ENCODE data around the gene COL4A4. TPM values are rescaled to one million over a fixed set of nuclear protein-coding genes. Genes with fewer than 3 reads are reported as not detected.

Gene COL4A4
- total and polyA plus RNA-seq, 4 donors, result 1.4 to 1.8 (median 1.7) TPM

DNA sequence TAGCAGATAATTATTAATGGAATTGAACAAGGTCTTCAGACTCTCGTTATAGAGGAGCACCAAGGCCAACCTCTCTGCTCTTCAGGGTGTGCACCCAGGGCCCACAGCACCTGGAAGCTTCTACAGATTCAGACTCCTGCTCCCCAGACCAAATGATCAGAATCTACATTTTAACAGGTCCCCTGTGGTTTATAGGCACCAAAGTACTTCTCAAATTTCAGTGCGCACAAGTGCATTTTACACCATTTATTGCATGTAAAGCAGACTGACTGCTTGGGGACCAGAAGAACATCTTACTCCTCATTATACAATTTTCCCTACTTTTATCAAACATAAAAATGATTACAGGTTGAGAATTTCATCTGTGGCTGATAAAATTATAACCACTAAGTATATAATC lies 163.9 kb downstream of the COL4A4 start:
- H3K9me3 ChIP-seq (ENCODE audit: control insufficient read depth, insufficient read depth, low read length), result no peaks in the 10 kb centered on the region
- 83% methylated on average over 1 of the region's 2 CpGs for WGBS (ENCODE audit: insufficient coverage)
- H3K4me3 ChIP-seq (ENCODE audit: low read depth, low read length), result no peak overlapping the region
- DNase-seq (ENCODE audit: low read depth in 4 of 6, low spot score in 6 of 6), result no peak
- no peaks in the 10 kb centered on the region for H3K27me3 ChIP-seq (ENCODE audit: control insufficient read depth, insufficient read depth, low read length)
- H3K4me1 ChIP-seq (ENCODE audit: control insufficient read depth, insufficient read depth, low read length), result no peaks in the 10 kb centered on the region
- H3K36me3 ChIP-seq (ENCODE audit: control insufficient read depth, insufficient read depth, low read length), result peaks cover 6% of the 10 kb centered on the region
- H3K27ac ChIP-seq (ENCODE audit: low read depth, low read length), result no peak overlapping the region

- H3K9me3 ChIP-seq (ENCODE audit: control insufficient read depth, insufficient read depth, low read length), result no peaks in the 10 kb centered on the region
- peaks cover 6% of the 10 kb centered on the region for H3K36me3 ChIP-seq (ENCODE audit: control insufficient read depth, insufficient read depth, low read length)
- H3K4me1 ChIP-seq (ENCODE audit: control insufficient read depth, insufficient read depth, low read length), result no peaks in the 10 kb centered on the region
- no peaks in the 10 kb centered on the region for H3K27me3 ChIP-seq (ENCODE audit: control insufficient read depth, insufficient read depth, low read length)
- no CpG with 5 or more reads among the region's 2 CpGs for WGBS (ENCODE audit: insufficient coverage)
- no peak for DNase-seq (ENCODE audit: low read depth in 4 of 6, low spot score in 6 of 6)
- no peak overlapping the region for H3K27ac ChIP-seq (ENCODE audit: low read depth, low read length)
- no peak overlapping the region for H3K4me3 ChIP-seq (ENCODE audit: low read depth, low read length)
Observed at GRCh38 chr2:226999661-227000060, 164.3 kb downstream of the COL4A4 start.

DNA sequence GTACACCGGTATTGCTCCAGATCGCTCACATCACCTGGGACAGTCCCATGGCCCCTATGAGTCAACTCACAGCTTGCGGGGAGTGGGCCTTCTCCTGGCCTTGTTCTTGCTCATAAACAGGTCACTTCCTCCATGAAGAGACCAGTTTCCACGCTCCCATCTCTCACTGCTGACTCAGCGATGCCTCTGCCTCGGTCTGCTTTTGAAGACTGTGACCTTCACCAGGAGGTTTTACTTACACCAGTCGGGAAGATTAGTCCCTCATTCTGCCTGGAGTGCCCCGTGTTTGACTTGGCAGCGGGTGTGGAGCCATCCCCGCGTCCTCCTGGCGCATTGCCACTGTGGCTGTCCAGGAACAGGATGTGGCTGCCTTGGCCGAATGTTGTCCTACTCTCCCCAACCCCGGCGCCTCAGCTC lies 168.4 kb downstream of the COL4A4 start:
- Histone ChIP-seq H3K27me3 (ENCODE audit: control insufficient read depth, insufficient read depth, low read length) (no peaks in the 10 kb centered on the region), H3K9me3 (ENCODE audit: control insufficient read depth, insufficient read depth, low read length) (no peaks in the 10 kb centered on the region), H3K4me1 (ENCODE audit: control insufficient read depth, insufficient read depth, low read length) (no peaks in the 10 kb centered on the region), H3K27ac (ENCODE audit: low read depth, low read length) (peak overlapping the region; percentile 33), H3K4me3 (ENCODE audit: low read depth, low read length) (no peak overlapping the region), H3K36me3 (ENCODE audit: control insufficient read depth, insufficient read depth, low read length) (peaks cover 6% of the 10 kb centered on the region)
- DNase-seq (ENCODE audit: low read depth in 4 of 6, low spot score in 6 of 6), result peak in 1 of 6 donors; percentile 64
- 83% methylated on average over 15 of the region's 15 CpGs for WGBS (ENCODE audit: insufficient coverage)

GRCh38 chr2:226994775-226995174 lies 169.2 kb downstream of the COL4A4 start:
- DNase-seq (ENCODE audit: low read depth in 4 of 6, low spot score in 6 of 6), result no peak
- H3K4me3 ChIP-seq (ENCODE audit: low read depth, low read length), result no peak overlapping the region
- no peaks in the 10 kb centered on the region for H3K27me3 ChIP-seq (ENCODE audit: control insufficient read depth, insufficient read depth, low read length)
- H3K4me1 ChIP-seq (ENCODE audit: control insufficient read depth, insufficient read depth, low read length), result no peaks in the 10 kb centered on the region
- no peaks in the 10 kb centered on the region for H3K9me3 ChIP-seq (ENCODE audit: control insufficient read depth, insufficient read depth, low read length)
- peaks cover 6% of the 10 kb centered on the region for H3K36me3 ChIP-seq (ENCODE audit: control insufficient read depth, insufficient read depth, low read length)
- 85% methylated on average over 2 of the region's 4 CpGs for WGBS (ENCODE audit: insufficient coverage)
- no peak overlapping the region for H3K27ac ChIP-seq (ENCODE audit: low read depth, low read length)

GRCh38 chr2:226993171-226993570 lies 170.8 kb downstream of the COL4A4 start:
- Histone ChIP-seq H3K36me3 (ENCODE audit: control insufficient read depth, insufficient read depth, low read length) (peaks cover 6% of the 10 kb centered on the region), H3K27me3 (ENCODE audit: control insufficient read depth, insufficient read depth, low read length) (no peaks in the 10 kb centered on the region), H3K4me3 (ENCODE audit: low read depth, low read length) (no peak overlapping the region), H3K27ac (ENCODE audit: low read depth, low read length) (no peak overlapping the region), H3K4me1 (ENCODE audit: control insufficient read depth, insufficient read depth, low read length) (no peaks in the 10 kb centered on the region), H3K9me3 (ENCODE audit: control insufficient read depth, insufficient read depth, low read length) (no peaks in the 10 kb centered on the region)
- DNase-seq (ENCODE audit: low read depth in 4 of 6, low spot score in 6 of 6), result no peak
- 84% methylated on average over 4 of the region's 4 CpGs for WGBS (ENCODE audit: insufficient coverage)

- H3K36me3 ChIP-seq (ENCODE audit: control insufficient read depth, insufficient read depth, low read length), result peaks cover 6% of the 10 kb centered on the region
- 100% methylated on average over 2 of the region's 2 CpGs for WGBS (ENCODE audit: insufficient coverage)
- no peak overlapping the region for H3K27ac ChIP-seq (ENCODE audit: low read depth, low read length)
- H3K27me3 ChIP-seq (ENCODE audit: control insufficient read depth, insufficient read depth, low read length), result no peaks in the 10 kb centered on the region
- no peaks in the 10 kb centered on the region for H3K9me3 ChIP-seq (ENCODE audit: control insufficient read depth, insufficient read depth, low read length)
- DNase-seq (ENCODE audit: low read depth in 4 of 6, low spot score in 6 of 6), result no peak
- no peak overlapping the region for H3K4me3 ChIP-seq (ENCODE audit: low read depth, low read length)
- no peaks in the 10 kb centered on the region for H3K4me1 ChIP-seq (ENCODE audit: control insufficient read depth, insufficient read depth, low read length)
Observed at GRCh38 chr2:226991663-226992062, 172.3 kb downstream of the COL4A4 start.

DNA sequence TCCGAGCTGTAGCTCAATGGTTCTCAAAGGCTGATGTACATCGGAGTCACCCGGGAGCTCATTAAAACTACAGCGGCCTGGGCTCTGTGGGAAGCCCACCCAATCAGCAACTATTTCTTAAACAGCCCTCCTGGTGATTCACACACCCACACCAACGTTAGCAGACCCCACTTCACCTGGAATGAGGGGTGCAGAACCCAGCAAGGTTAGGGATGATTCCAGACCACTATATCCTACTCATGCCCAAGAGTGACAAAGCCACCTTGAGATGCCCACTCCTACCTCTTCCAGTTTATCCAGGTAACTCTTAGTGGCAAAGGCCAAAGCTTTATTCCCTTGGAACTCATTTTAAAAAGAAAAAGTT lies 178.4 kb downstream of the COL4A4 start:
- Histone ChIP-seq H3K4me3 (ENCODE audit: low read depth, low read length) (no peak overlapping the region), H3K27me3 (ENCODE audit: control insufficient read depth, insufficient read depth, low read length) (no peaks in the 10 kb centered on the region), H3K36me3 (ENCODE audit: control insufficient read depth, insufficient read depth, low read length) (no peaks in the 10 kb centered on the region), H3K9me3 (ENCODE audit: control insufficient read depth, insufficient read depth, low read length) (no peaks in the 10 kb centered on the region), H3K4me1 (ENCODE audit: control insufficient read depth, insufficient read depth, low read length) (no peaks in the 10 kb centered on the region), H3K27ac (ENCODE audit: low read depth, low read length) (no peak overlapping the region)
- 47% methylated on average over 5 of the region's 5 CpGs for WGBS (ENCODE audit: insufficient coverage)
- no peak for DNase-seq (ENCODE audit: low read depth in 4 of 6, low spot score in 6 of 6)

DNA sequence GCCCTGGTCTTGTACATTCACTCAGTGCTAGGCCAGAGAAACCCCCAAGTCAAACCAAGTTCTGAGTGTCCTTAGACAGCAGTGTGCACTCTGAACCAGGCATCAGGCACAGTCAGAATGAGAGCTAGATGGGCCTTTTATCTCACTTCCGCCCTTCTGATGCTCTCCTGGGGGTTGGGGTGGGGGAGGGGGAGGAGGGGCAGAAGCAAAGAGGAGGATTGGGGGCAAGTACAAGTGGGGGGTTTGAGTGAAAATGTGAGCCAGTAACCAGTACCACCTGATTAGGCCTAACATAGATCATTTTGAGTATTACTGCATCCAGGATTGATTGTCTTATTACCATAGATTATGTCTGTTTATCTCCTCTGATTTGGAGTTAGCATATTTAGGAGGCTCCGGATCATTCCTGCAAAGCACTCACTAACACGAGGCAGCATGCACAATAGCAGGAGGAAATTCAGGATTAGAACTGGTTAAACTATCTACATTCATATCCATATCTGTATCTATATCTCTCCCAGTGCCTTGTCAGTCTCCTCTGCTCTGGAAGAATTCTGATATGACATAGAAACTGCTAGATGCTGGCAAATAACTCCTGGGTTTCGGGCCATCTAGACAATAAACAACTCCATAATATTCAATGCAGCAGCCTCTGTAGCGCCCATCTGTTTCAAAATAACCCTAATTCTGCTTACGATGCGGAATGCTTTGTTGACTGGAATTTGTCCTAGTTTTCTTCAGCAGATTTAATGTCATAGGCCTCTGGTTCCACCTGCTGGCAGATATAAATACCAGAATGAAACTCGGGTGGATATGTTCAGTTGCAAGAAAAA lies 179.0 kb downstream of the COL4A4 start:
- DNase-seq (ENCODE audit: low read depth in 4 of 6, low spot score in 6 of 6), result peak; percentile 59 to 98 (median 78)
- 3% methylated on average over 5 of the region's 8 CpGs for WGBS (ENCODE audit: insufficient coverage)
- Histone ChIP-seq H3K27me3 (ENCODE audit: control insufficient read depth, insufficient read depth, low read length) (no peaks in the 10 kb centered on the region), H3K9me3 (ENCODE audit: control insufficient read depth, insufficient read depth, low read length) (no peaks in the 10 kb centered on the region), H3K36me3 (ENCODE audit: control insufficient read depth, insufficient read depth, low read length) (no peaks in the 10 kb centered on the region), H3K4me3 (ENCODE audit: low read depth, low read length) (no peak overlapping the region), H3K27ac (ENCODE audit: low read depth, low read length) (peak overlapping the region; percentile 64), H3K4me1 (ENCODE audit: control insufficient read depth, insufficient read depth, low read length) (no peaks in the 10 kb centered on the region)

GRCh38 chr2:226983895-226984749 lies 179.9 kb downstream of the COL4A4 start:
- H3K4me3 ChIP-seq (ENCODE audit: low read depth, low read length), result no peak overlapping the region
- no peak for DNase-seq (ENCODE audit: low read depth in 4 of 6, low spot score in 6 of 6)
- peak overlapping the region; percentile 21 for H3K27ac ChIP-seq (ENCODE audit: low read depth, low read length)
- peaks cover 4% of the 10 kb centered on the region for H3K4me1 ChIP-seq (ENCODE audit: control insufficient read depth, insufficient read depth, low read length)
- no peaks in the 10 kb centered on the region for H3K27me3 ChIP-seq (ENCODE audit: control insufficient read depth, insufficient read depth, low read length)
- no peaks in the 10 kb centered on the region for H3K36me3 ChIP-seq (ENCODE audit: control insufficient read depth, insufficient read depth, low read length)
- WGBS (ENCODE audit: insufficient coverage), result 79% methylated on average over 7 of the region's 12 CpGs
- no peaks in the 10 kb centered on the region for H3K9me3 ChIP-seq (ENCODE audit: control insufficient read depth, insufficient read depth, low read length)
